Activated CD8-positive, alpha-beta memory T cell treated with anti-CD3 and anti-CD28 coated beads, Interleukin-2, amount 10 ng/mL, durations not matched to agents 7 days and 5 days (primary cell): ENCODE measurements around the gene DIP2C. TPM values are rescaled to one million over a fixed set of nuclear protein-coding genes. Genes with fewer than 3 reads are reported as not detected.

Experiments used
- ATAC-seq: fragments of 150-1000 bp; cut with Tn5 transposase; one replicate; pipeline ENCODE4 v1.10.0; 2021; ENCODE audit warnings: moderate library complexity
- CTCF ChIA-PET: fragments of 350-600 bp; sonication (Branson Sonifier 250); formaldehyde crosslinking; loops from one replicate; lab custom pipeline; 2021; ENCODE audit warnings: antibody characterized with exemption; lab: Charles Lee
- DNase-seq: peaks from one replicate; pipeline ENCODE4 v3.0.0-alpha.2; 2020
- H3K27ac Mint-ChIP-seq: one replicate; pipeline ENCODE4 v1.8.0; 2021; ENCODE audit warnings: mild to moderate bottlenecking, mixed read lengths
- H3K27me3 Mint-ChIP-seq: one replicate; pipeline ENCODE4 v1.8.0; 2021; ENCODE audit warnings: mixed read lengths
- H3K36me3 Mint-ChIP-seq: one replicate; pipeline ENCODE4 v1.8.0; 2021; ENCODE audit warnings: mild to moderate bottlenecking, mixed read lengths
- H3K4me1 Mint-ChIP-seq: one replicate; pipeline ENCODE4 v1.8.0; 2021; ENCODE audit warnings: mixed read lengths
- H3K4me3 Mint-ChIP-seq: one replicate; pipeline ENCODE4 v1.8.0; 2021; ENCODE audit warnings: mild to moderate bottlenecking, moderate library complexity, mixed read lengths
- H3K9me3 Mint-ChIP-seq: one replicate; pipeline ENCODE4 v1.8.0; 2022; ENCODE audit warnings: low read depth, mixed read lengths
- total RNA-seq, 2 experiments: library from RNA; stranded (reverse); gene quantifications; one replicate each; pipeline ENCODE4 v1.2.3, GENCODE V29; 2021

The DIP2C gene
- total RNA-seq, 2 experiments from 2014 or later: 0.26 to 0.99 TPM

GRCh38 chr10:339038-339391, 350.5 kb downstream of the DIP2C start:
- peaks cover 3% of the 10 kb centered on the region for H3K4me1 Mint-ChIP-seq
- CTCF ChIA-PET: no interaction called here
- no peaks in the 10 kb centered on the region for H3K27me3 Mint-ChIP-seq

GRCh38 chr10:338171-339037, 351.1 kb downstream of the DIP2C start:
- H3K27me3 Mint-ChIP-seq: no peaks in the 10 kb centered on the region
- CTCF ChIA-PET: no interaction called here
- H3K4me1 Mint-ChIP-seq: peaks cover 9% of the 10 kb centered on the region
- no peak for ATAC-seq
- DNase-seq: no peak
- H3K4me3 Mint-ChIP-seq: no peak overlapping the region
- H3K27ac Mint-ChIP-seq: no peak overlapping the region
- H3K9me3 Mint-ChIP-seq: no peaks in the 10 kb centered on the region
- peaks cover 4% of the 10 kb centered on the region for H3K36me3 Mint-ChIP-seq

More at GRCh38 chr10:339038-339391, 350.5 kb downstream of the DIP2C start:
- DNase-seq (peak; percentile 23), ATAC-seq (no peak)
- H3K27ac Mint-ChIP-seq: no peak overlapping the region
- H3K4me3 Mint-ChIP-seq: no peak overlapping the region
- H3K36me3 Mint-ChIP-seq: peaks cover 4% of the 10 kb centered on the region
- no peaks in the 10 kb centered on the region for H3K9me3 Mint-ChIP-seq

GRCh38 chr10:336247-336646, 353.2 kb downstream of the DIP2C start:
- ATAC-seq: no peak

GRCh38 chr10:335151-335800, 354.2 kb downstream of the DIP2C start:
- peaks cover 4% of the 10 kb centered on the region for H3K36me3 Mint-ChIP-seq
- DNase-seq: peak; percentile 28
- CTCF ChIA-PET: no interaction called here
- H3K4me1 Mint-ChIP-seq: peaks cover 14% of the 10 kb centered on the region
- ATAC-seq: no peak
- no peaks in the 10 kb centered on the region for H3K27me3 Mint-ChIP-seq
- no peak overlapping the region for H3K4me3 Mint-ChIP-seq
- no peak overlapping the region for H3K27ac Mint-ChIP-seq
- no peaks in the 10 kb centered on the region for H3K9me3 Mint-ChIP-seq

More at GRCh38 chr10:336247-336646, 353.2 kb downstream of the DIP2C start:
- Mint-ChIP-seq H3K4me1 (peaks cover 13% of the 10 kb centered on the region), H3K9me3 (no peaks in the 10 kb centered on the region), H3K4me3 (no peak overlapping the region), H3K27me3 (no peaks in the 10 kb centered on the region), H3K27ac (no peak overlapping the region), H3K36me3 (peaks cover 4% of the 10 kb centered on the region)
- no peak for DNase-seq
- CTCF ChIA-PET: interaction anchor here (1.0 kb wide), 1 partner anchor 12 kb away, joined by 3 read pairs; no protein-coding TSS in a partner anchor

- CTCF ChIA-PET: no interaction called here
- DNase-seq (no peak), ATAC-seq (no peak)
- Mint-ChIP-seq H3K36me3 (peaks cover 4% of the 10 kb centered on the region), H3K27me3 (no peaks in the 10 kb centered on the region), H3K27ac (no peak overlapping the region), H3K4me1 (peaks cover 23% of the 10 kb centered on the region), H3K9me3 (no peaks in the 10 kb centered on the region), H3K4me3 (no peak overlapping the region)
These were observed 358.3 kb downstream of the DIP2C start for GRCh38 chr10:331186-331585.

- no peaks in the 10 kb centered on the region for H3K9me3 Mint-ChIP-seq
- no peaks in the 10 kb centered on the region for H3K27me3 Mint-ChIP-seq
- peak overlapping the region; percentile 50 for H3K27ac Mint-ChIP-seq
- ATAC-seq (peak; percentile 62), DNase-seq (peak; percentile 57)
- CTCF ChIA-PET: interaction anchor here (1.2 kb wide), 1 partner anchor 108 kb away, joined by 3 read pairs; no protein-coding TSS in a partner anchor
- H3K36me3 Mint-ChIP-seq: peaks cover 4% of the 10 kb centered on the region
- peaks cover 26% of the 10 kb centered on the region for H3K4me1 Mint-ChIP-seq
- H3K4me3 Mint-ChIP-seq: peak overlapping the region; percentile 25
These were observed 359.9 kb downstream of the DIP2C start for GRCh38 chr10:329361-330099.

- H3K4me3 Mint-ChIP-seq: no peak overlapping the region
- peaks cover 6% of the 10 kb centered on the region for H3K36me3 Mint-ChIP-seq
- no peaks in the 10 kb centered on the region for H3K27me3 Mint-ChIP-seq
- DNase-seq (peak; percentile 19), ATAC-seq (no peak)
- CTCF ChIA-PET: no interaction called here
- peaks cover 25% of the 10 kb centered on the region for H3K4me1 Mint-ChIP-seq
- no peaks in the 10 kb centered on the region for H3K9me3 Mint-ChIP-seq
- H3K27ac Mint-ChIP-seq: no peak overlapping the region
These were observed 361.3 kb downstream of the DIP2C start for GRCh38 chr10:327889-328852.

GRCh38 chr10:326894-327635, 362.4 kb downstream of the DIP2C start:
- Mint-ChIP-seq H3K4me3 (no peak overlapping the region), H3K27ac (no peak overlapping the region), H3K36me3 (peaks cover 6% of the 10 kb centered on the region), H3K9me3 (no peaks in the 10 kb centered on the region), H3K4me1 (peaks cover 23% of the 10 kb centered on the region), H3K27me3 (no peaks in the 10 kb centered on the region)
- DNase-seq (peak; percentile 35), ATAC-seq (no peak)
- CTCF ChIA-PET: no interaction called here

- Mint-ChIP-seq H3K27me3 (no peaks in the 10 kb centered on the region), H3K27ac (no peak overlapping the region), H3K9me3 (no peaks in the 10 kb centered on the region), H3K4me1 (peaks cover 23% of the 10 kb centered on the region), H3K4me3 (no peak overlapping the region), H3K36me3 (peaks cover 6% of the 10 kb centered on the region)
- CTCF ChIA-PET: no interaction called here
- ATAC-seq: no peak
- DNase-seq: peak; percentile 19
These were observed 363.1 kb downstream of the DIP2C start for GRCh38 chr10:326350-326749.

- CTCF ChIA-PET: no interaction called here
- H3K36me3 Mint-ChIP-seq: peaks cover 9% of the 10 kb centered on the region
- H3K4me3 Mint-ChIP-seq: no peak overlapping the region
- ATAC-seq (no peak), DNase-seq (no peak)
- peaks cover 22% of the 10 kb centered on the region for H3K4me1 Mint-ChIP-seq
- H3K27me3 Mint-ChIP-seq: no peaks in the 10 kb centered on the region
- H3K27ac Mint-ChIP-seq: no peak overlapping the region
- no peaks in the 10 kb centered on the region for H3K9me3 Mint-ChIP-seq
These were observed 364.2 kb downstream of the DIP2C start for GRCh38 chr10:325282-325681.

- Mint-ChIP-seq H3K36me3 (peaks cover 9% of the 10 kb centered on the region), H3K27ac (no peak overlapping the region), H3K27me3 (no peaks in the 10 kb centered on the region), H3K4me3 (no peak overlapping the region), H3K4me1 (peaks cover 17% of the 10 kb centered on the region), H3K9me3 (no peaks in the 10 kb centered on the region)
- CTCF ChIA-PET: interaction anchor here (1.9 kb wide), 1 partner anchor 9 kb away, joined by 5 read pairs; no protein-coding TSS in a partner anchor
- ATAC-seq (no peak), DNase-seq (peak; percentile 33)
These were observed 364.9 kb downstream of the DIP2C start for GRCh38 chr10:324593-324992.
